ENCODE measurements around the gene IRX5. TPM values are rescaled to one million over a fixed set of nuclear protein-coding genes. Genes with fewer than 3 reads are reported as not detected.

IRX5 gene
- total RNA-seq, 1 experiment from 2014 or later: 0.86 TPM

DNA sequence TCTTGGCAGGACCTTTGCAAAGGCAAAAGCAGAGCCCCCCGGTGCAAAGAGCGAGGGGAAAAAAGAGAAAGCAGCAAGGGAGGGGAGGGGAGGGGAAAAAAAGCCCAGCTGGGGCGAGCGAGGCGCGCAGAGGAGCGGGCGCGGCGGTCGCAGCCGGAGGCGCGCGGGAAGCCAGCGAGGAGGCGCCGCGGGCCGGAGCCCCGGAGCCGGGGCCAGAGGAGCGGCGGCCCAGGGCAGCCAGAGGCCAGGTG is 129 bp downstream of the IRX5 start:
- Histone ChIP-seq H3K4me3 (replicated peaks in 1 of 2; ENCODE audit: low read depth in 1 of 2, low read length in 2 of 2) (peak overlapping the region; percentile 44 to 60), H3K4me2 (ENCODE audit: low read length) (peak overlapping the region; percentile 89), H2AFZ (ENCODE audit: low read depth, low read length, poor library complexity, severe bottlenecking) (no peak overlapping the region), H3K4me1 (ENCODE audit: control insufficient read depth in 1 of 2, insufficient read depth in 2 of 2, low read length in 2 of 2) (peaks cover 0 to 7% of the 10 kb centered on the region in 2 experiments; a peak in 1 of 4 replicates), H3K79me2 (ENCODE audit: insufficient read depth, low read length) (no peaks in the 10 kb centered on the region), H3K27ac (ENCODE audit: low read depth, low read length) (no peak overlapping the region; the same call in 1 of the 2 replicates), H3K36me3 (ENCODE audit: control insufficient read depth in 1 of 2, insufficient read depth in 2 of 2, low read length in 2 of 2) (no peaks in the 10 kb centered on the region), H3K27me3 (ENCODE audit: insufficient read depth, low read length) (peaks cover 20% of the 10 kb centered on the region), H4K20me1 (ENCODE audit: insufficient read depth) (no peaks in the 10 kb centered on the region), H3K9me3 (ENCODE audit: control insufficient read depth in 1 of 2, insufficient read depth in 1 of 2, low read depth in 1 of 2, low read length in 2 of 2) (no peaks in the 10 kb centered on the region), H3K9ac (ENCODE audit: low read length) (no peak overlapping the region), H3K9me2 (ENCODE audit: insufficient read depth) (no peaks in the 10 kb centered on the region)
- RAD21 ChIA-PET (ENCODE audit: low non-redundant PET in 1 of 2, low total read pairs in 2 of 2, uncharacterized antibody in 2 of 2, unreplicated experiment in 2 of 2): no interaction called here
- ATAC-seq: no peak
- POLR2A ChIA-PET: no interaction called here
- CTCF ChIA-PET: no interaction called here
- TF ChIP-seq EZH2phosphoT487 (IDR thresholded peaks at IDR 0.05; ENCODE audit: borderline replicate concordance): no peak
- TF ChIP-seq ELF1 (IDR thresholded peaks at IDR 0.05; ENCODE audit: borderline replicate concordance, low read depth): no peak
- TF ChIP-seq, protein P1, sequence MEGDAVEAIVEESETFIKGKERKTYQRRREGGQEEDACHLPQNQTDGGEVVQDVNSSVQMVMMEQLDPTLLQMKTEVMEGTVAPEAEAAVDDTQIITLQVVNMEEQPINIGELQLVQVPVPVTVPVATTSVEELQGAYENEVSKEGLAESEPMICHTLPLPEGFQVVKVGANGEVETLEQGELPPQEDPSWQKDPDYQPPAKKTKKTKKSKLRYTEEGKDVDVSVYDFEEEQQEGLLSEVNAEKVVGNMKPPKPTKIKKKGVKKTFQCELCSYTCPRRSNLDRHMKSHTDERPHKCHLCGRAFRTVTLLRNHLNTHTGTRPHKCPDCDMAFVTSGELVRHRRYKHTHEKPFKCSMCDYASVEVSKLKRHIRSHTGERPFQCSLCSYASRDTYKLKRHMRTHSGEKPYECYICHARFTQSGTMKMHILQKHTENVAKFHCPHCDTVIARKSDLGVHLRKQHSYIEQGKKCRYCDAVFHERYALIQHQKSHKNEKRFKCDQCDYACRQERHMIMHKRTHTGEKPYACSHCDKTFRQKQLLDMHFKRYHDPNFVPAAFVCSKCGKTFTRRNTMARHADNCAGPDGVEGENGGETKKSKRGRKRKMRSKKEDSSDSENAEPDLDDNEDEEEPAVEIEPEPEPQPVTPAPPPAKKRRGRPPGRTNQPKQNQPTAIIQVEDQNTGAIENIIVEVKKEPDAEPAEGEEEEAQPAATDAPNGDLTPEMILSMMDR (IDR thresholded peaks at IDR 0.05 in 2 of 3, conservative IDR thresholded peaks at IDR 0.05 in 1 of 3; ENCODE audit: borderline replicate concordance in 1 of 3, insufficient read depth in 1 of 3, low read depth in 2 of 3, low read length in 2 of 3): no peak
- no peak for TF ChIP-seq EGR1 (IDR thresholded peaks at IDR 0.05; ENCODE audit: low read depth)
- no peak for TF ChIP-seq SP1 (IDR thresholded peaks at IDR 0.05; ENCODE audit: low read depth)
- TF ChIP-seq ZNF274 (IDR thresholded peaks at IDR 0.05; ENCODE audit: low read depth, low read length): no peak
- TF ChIP-seq POLR2A (IDR thresholded peaks at IDR 0.05; ENCODE audit: borderline replicate concordance, extremely low read depth, insufficient read depth, insufficient read length): no peak
- TF ChIP-seq CBX3 (IDR thresholded peaks at IDR 0.05; ENCODE audit: low read depth): no peak
- intact Hi-C loops (cut with micrococcal nuclease): no loop called here
- BruUV-seq (replicated peaks): no TSS peak
- no peak for DNase-seq (ENCODE audit: low read depth, low spot score)
